Psoas muscle (tissue), 8 donors: ENCODE results near the gene SYT14. TPM values are rescaled to one million over a fixed set of nuclear protein-coding genes. Genes with fewer than 3 reads are reported as not detected.

Experiments used
- ATAC-seq, 4 donors: fragments of 200-7000 bp; cut with Tn5 transposase; one replicate each; pipeline ENCODE4 v1.9.1; 2020; ENCODE audit warnings: moderate library complexity in 3 of 4, mild to moderate bottlenecking in 2 of 4
- DNase-seq, 2 donors: peaks; one replicate each; pipeline ENCODE4 v3.0.0-alpha.2; 2020
- H3K27ac ChIP-seq: fragments of 200-600 bp; one replicate; pipeline ENCODE4 v1.8.0; 2022
- H3K27me3 ChIP-seq, 3 donors: fragments of 200-600 bp in 1 of 3; one replicate each; pipeline versions ENCODE4 v1.6.1 to v1.8.0; 2013 to 2022; ENCODE audit warnings: low read length in 2 of 3, mild to moderate bottlenecking in 2 of 3, moderate library complexity in 1 of 3; ENCODE audit not compliant: insufficient read depth in 3 of 3
- H3K36me3 ChIP-seq, 2 donors: fragments of 200-600 bp in 1 of 2; one replicate each; pipeline versions ENCODE4 v1.6.1 to v1.8.0; 2013 to 2022; ENCODE audit warnings: low read depth in 1 of 2, mild to moderate bottlenecking in 1 of 2, moderate library complexity in 1 of 2; ENCODE audit not compliant: insufficient read depth in 1 of 2
- H3K4me1 ChIP-seq: fragments of 200-600 bp; one replicate; pipeline ENCODE4 v1.8.0; 2022
- H3K4me3 ChIP-seq: fragments of 200-600 bp; one replicate; pipeline ENCODE4 v1.8.0; 2022; ENCODE audit warnings: mild to moderate bottlenecking
- H3K9me3 ChIP-seq: fragments of 200-600 bp; one replicate; pipeline ENCODE4 v1.8.0; 2022
- WGBS, 3 donors: extraction: QIAGEN DNeasy Blood & Tissue Kit; methylation state at CpG; one replicate each; pipeline versions ENCODE4 v1.1.6 to v1.1.7; 2013; 5-methylcytosine and 5-hydroxymethylcytosine counted together
- intact Hi-C, 2 donors: fragments of 100-400 bp; cut with DNase I; formaldehyde crosslinking; loops; one replicate each; pipeline versions ENCODE4 v1.11.0 to v1.14.2; 2022
- polyA plus RNA-seq, 3 donors: library from polyadenylated mRNA; stranded (reverse); fragments of 200-250 nt; gene quantifications; one replicate each; pipeline ENCODE4 v1.2.3, GENCODE V29; 2013
- total RNA-seq, 4 donors: library from RNA; stranded (reverse); fragmentation: NEBNext Ultra II Directional in 2 of 4; extraction: Animal tissue kit (Norgen Biotek cat#: 25700) in 2 of 4; gene quantifications; one replicate each; pipeline versions ENCODE4 v1.2.1 to v1.2.4, GENCODE V29; 2021 to 2023
- TF ChIP-seq, protein P1 (sequence below): fragments of 200-600 bp; IDR thresholded peaks from one replicate; pipeline ENCODE4 v1.8.0; 2022; ENCODE audit warnings: antibody characterized with exemption
- donor health status: healthy with polysubstance abuse.
- donor health status: DM: no; HTN: no; CAD: no; lungs with moderate emphysema.
- donor health status: Bipolar disorder and iron deficiency.
- donor health status: healthy.
- donor health status: DM: yes; HTN: yes; CAD: no.
- donor health status: DM: no; HTN: no; CAD: no.
- donor health status: DM: no; HTN: no; CAD: no.
- donor health status: DM: yes; HTN: yes; CAD: no.

SYT14 gene
- total and polyA plus RNA-seq, 7 donors, result under 0.01 to 0.18 (median 0.04) TPM; not detected in 3

DNA sequence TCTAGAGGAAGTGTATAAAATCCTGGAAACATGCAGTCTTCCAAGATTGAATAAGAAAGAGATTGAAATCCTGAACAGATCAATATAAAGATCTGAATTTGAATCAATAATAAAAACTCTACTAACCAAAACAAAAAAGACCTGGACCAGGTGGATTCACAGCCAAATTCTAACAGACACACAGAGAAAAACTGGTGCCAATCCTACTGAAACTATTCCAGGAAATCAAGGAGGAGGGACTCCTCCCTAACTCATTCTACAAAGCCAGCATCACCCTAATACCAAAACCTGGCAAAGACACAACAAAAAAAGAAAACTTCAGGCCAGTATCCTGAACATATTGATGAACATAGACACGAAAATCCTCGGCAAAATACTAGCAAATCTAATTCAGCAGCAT lies 58.3 kb downstream of the SYT14 start:
- Histone ChIP-seq H3K27ac (no peak overlapping the region), H3K4me1 (no peaks in the 10 kb centered on the region), H3K9me3 (no peaks in the 10 kb centered on the region), H3K4me3 (no peak overlapping the region), H3K27me3 (peaks cover 0 to 3% (median 0%) of the 10 kb centered on the region in 3 donors), H3K36me3 (no peaks in the 10 kb centered on the region)
- no peak for DNase-seq
- TF ChIP-seq, protein P1, sequence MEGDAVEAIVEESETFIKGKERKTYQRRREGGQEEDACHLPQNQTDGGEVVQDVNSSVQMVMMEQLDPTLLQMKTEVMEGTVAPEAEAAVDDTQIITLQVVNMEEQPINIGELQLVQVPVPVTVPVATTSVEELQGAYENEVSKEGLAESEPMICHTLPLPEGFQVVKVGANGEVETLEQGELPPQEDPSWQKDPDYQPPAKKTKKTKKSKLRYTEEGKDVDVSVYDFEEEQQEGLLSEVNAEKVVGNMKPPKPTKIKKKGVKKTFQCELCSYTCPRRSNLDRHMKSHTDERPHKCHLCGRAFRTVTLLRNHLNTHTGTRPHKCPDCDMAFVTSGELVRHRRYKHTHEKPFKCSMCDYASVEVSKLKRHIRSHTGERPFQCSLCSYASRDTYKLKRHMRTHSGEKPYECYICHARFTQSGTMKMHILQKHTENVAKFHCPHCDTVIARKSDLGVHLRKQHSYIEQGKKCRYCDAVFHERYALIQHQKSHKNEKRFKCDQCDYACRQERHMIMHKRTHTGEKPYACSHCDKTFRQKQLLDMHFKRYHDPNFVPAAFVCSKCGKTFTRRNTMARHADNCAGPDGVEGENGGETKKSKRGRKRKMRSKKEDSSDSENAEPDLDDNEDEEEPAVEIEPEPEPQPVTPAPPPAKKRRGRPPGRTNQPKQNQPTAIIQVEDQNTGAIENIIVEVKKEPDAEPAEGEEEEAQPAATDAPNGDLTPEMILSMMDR, result no peak
- ATAC-seq, result no peak
- intact Hi-C loops, result no loop called here
- 61 to 68% (median 62%) methylated on average over 2 of the region's 2 CpGs for WGBS, 3 donors

DNA sequence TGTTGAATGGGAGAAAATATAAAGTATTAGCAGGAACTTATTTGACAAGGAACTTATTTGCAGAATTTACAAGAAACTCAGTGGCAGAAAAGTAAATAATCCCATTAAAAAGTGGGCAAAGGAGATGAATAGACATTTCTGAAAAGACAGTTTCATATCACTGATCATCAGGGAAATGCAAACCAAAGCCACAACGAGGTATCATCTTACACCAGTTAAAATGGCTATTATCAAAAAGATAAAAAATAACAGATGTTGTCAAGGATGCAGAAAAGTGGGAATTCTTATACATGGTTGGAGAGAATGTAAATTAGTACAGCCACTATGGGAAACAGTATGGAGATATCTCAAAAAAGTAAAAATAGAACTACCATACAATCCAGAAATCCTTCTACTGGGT lies 61.0 kb downstream of the SYT14 start:
- H3K9me3 ChIP-seq, result no peaks in the 10 kb centered on the region
- no peaks in the 10 kb centered on the region for H3K4me1 ChIP-seq

DNA sequence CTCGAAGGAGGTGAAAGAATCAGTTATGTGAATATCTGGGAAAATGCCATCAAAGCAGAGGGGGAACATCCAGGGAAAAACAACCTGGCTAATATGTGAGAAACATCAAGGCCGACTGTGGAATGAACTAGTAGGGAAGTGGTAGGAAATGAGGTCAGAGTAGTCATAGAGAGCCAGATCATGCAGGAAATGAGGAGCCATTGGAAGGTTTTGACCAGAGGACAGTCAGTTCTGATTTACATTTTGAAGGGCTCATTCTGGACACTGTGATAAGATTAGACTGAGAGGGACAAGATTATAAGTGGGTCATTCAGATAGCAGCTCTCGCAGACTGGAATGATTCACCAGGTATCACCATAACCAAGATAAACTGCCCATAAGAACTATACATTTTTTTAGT lies 63.7 kb downstream of the SYT14 start:
- Histone ChIP-seq H3K27me3 (no peaks in the 10 kb centered on the region), H3K9me3 (no peaks in the 10 kb centered on the region), H3K27ac (no peak overlapping the region), H3K4me1 (no peaks in the 10 kb centered on the region), H3K36me3 (no peaks in the 10 kb centered on the region), H3K4me3 (no peak overlapping the region)
- intact Hi-C loops, result no loop called here
- TF ChIP-seq, protein P1, result no peak
- DNase-seq, result no peak
- ATAC-seq, result no peak
- WGBS, 3 donors, result 72 to 76% (median 75%) methylated on average over 3 of the region's 3 CpGs

More for the DNA sequence above, 61.0 kb downstream of the SYT14 start:
- no peak overlapping the region for H3K4me3 ChIP-seq
- no peak for ATAC-seq
- H3K36me3 ChIP-seq, result no peaks in the 10 kb centered on the region
- no peak for DNase-seq
- peaks cover 0 to 3% (median 0%) of the 10 kb centered on the region in 3 donors for H3K27me3 ChIP-seq
- 32 to 38% (median 34%) methylated on average over 1 of the region's 1 CpG for WGBS, 3 donors
- intact Hi-C loops, result no loop called here
- H3K27ac ChIP-seq, result no peak overlapping the region
- TF ChIP-seq, protein P1, result no peak

- H3K4me1 ChIP-seq, result no peaks in the 10 kb centered on the region
- WGBS, 3 donors, result 91 to 100% (median 100%) methylated on average over 1 of the region's 1 CpG
- TF ChIP-seq, protein P1, result no peak
- no peak for DNase-seq
- no peak for ATAC-seq
- no peaks in the 10 kb centered on the region for H3K27me3 ChIP-seq
- H3K27ac ChIP-seq, result no peak overlapping the region
- no peak overlapping the region for H3K4me3 ChIP-seq
- no peaks in the 10 kb centered on the region for H3K36me3 ChIP-seq
- no peaks in the 10 kb centered on the region for H3K9me3 ChIP-seq
- intact Hi-C loops, result no loop called here
Measured at GRCh38 chr1:210003501-210003900, 65.5 kb downstream of the SYT14 start.

DNA sequence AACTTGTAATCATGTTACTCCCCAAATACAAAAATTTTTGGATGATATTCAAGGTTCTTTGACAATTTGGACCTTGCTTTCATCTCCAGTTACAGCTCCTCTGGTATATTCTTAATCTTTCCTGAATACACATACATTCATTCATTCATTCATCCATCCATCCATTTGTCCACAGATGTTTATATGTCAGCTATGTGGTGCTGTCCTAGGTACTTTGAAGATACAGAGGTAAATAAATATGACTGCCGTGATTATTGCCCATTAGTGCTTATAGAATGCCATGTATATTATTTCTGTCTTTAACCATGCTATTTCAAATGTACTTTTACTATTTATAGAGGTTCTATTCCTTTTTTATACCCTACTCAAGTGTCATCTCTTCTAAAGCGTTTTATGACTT lies 72.1 kb downstream of the SYT14 start:
- 76 to 82% (median 80%) methylated on average over 2 of the region's 2 CpGs for WGBS, 3 donors

More for the DNA sequence above, 72.1 kb downstream of the SYT14 start:
- H3K4me3 ChIP-seq, result no peak overlapping the region
- no peaks in the 10 kb centered on the region for H3K4me1 ChIP-seq
- no peaks in the 10 kb centered on the region for H3K9me3 ChIP-seq
- DNase-seq, result no peak
- TF ChIP-seq, protein P1, result no peak
- no peak for ATAC-seq
- H3K36me3 ChIP-seq, result no peaks in the 10 kb centered on the region
- H3K27ac ChIP-seq, result no peak overlapping the region
- intact Hi-C loops, result no loop called here
- H3K27me3 ChIP-seq, result no peaks in the 10 kb centered on the region
